ENCODE data around the gene FBXW2. TPM values are rescaled to one million over a fixed set of nuclear protein-coding genes. Genes with fewer than 3 reads are reported as not detected.

The FBXW2 gene
- total RNA-seq, 2 experiments from 2014 or later: 30.0 to 69.0 TPM

DNA sequence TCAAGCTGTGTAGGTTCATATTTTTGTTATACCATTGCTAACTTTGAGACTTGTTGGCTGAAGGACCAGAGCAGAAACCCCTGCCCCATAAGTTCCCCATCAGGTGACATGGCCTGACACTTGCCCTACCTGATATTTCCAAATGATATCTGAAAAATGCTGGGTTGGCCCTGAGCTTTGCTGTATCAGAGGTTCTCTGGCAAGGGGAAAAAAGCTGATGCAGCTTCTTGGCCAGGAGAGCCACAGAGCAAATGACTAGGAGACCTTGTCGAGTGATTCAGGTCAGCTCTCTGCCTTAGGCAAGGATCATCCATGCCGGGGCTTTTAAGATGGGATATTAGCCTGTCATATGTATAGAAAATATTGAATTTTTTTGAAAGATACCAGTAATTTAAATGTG lies 76.0 kb downstream of the FBXW2 start:
- no peaks in the 10 kb centered on the region for H3K9me3 ChIP-seq (ENCODE audit: low read length)
- CTCF ChIA-PET (ENCODE audit: unreplicated experiment): interaction anchor here (0.9 kb wide), 1 partner anchor 19 kb away, joined by 4 read pairs; no protein-coding TSS in a partner anchor
- intact Hi-C loops (cut with micrococcal nuclease; ENCODE audit: unreplicated experiment): loop anchor here (10.0 kb wide), 1 partner anchor 92 kb away; no protein-coding TSS in a partner anchor
- no peak overlapping the region for H3K4me2 ChIP-seq (ENCODE audit: low read length)
- 0 out of 2 replicates have a peak, but pooled peaks cover 3% of the 10 kb centered on the region for H4K20me1 ChIP-seq (ENCODE audit: insufficient read depth, low read length)
- peaks cover 11% of the 10 kb centered on the region; the same call in 1 of the 2 replicates for H3K79me2 ChIP-seq (ENCODE audit: insufficient read depth, low read depth, low read length)
- no peaks in the 10 kb centered on the region for H3K36me3 ChIP-seq (ENCODE audit: insufficient read depth, low read length)
- no peaks in the 10 kb centered on the region for H3K9me2 ChIP-seq (ENCODE audit: insufficient read depth, low read length)
- H3K4me1 ChIP-seq (ENCODE audit: insufficient read depth, low read length, poor library complexity, severe bottlenecking): peaks cover 20% of the 10 kb centered on the region
- no TSS peak for BruUV-seq (replicated peaks)
- H2AFZ ChIP-seq (ENCODE audit: low read length): no peak overlapping the region
- DNase-seq (ENCODE audit: low spot score): no peak
- TF ChIP-seq EZH2phosphoT487 (IDR thresholded peaks at IDR 0.05; ENCODE audit: borderline replicate concordance, low read depth, low read length): no peak
- TF ChIP-seq, protein P1, sequence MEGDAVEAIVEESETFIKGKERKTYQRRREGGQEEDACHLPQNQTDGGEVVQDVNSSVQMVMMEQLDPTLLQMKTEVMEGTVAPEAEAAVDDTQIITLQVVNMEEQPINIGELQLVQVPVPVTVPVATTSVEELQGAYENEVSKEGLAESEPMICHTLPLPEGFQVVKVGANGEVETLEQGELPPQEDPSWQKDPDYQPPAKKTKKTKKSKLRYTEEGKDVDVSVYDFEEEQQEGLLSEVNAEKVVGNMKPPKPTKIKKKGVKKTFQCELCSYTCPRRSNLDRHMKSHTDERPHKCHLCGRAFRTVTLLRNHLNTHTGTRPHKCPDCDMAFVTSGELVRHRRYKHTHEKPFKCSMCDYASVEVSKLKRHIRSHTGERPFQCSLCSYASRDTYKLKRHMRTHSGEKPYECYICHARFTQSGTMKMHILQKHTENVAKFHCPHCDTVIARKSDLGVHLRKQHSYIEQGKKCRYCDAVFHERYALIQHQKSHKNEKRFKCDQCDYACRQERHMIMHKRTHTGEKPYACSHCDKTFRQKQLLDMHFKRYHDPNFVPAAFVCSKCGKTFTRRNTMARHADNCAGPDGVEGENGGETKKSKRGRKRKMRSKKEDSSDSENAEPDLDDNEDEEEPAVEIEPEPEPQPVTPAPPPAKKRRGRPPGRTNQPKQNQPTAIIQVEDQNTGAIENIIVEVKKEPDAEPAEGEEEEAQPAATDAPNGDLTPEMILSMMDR (conservative IDR thresholded peaks at IDR 0.05; ENCODE audit: low read length): no peak
- H3K27ac ChIP-seq (ENCODE audit: low read depth, low read length, poor library complexity, severe bottlenecking): no peak overlapping the region
- POLR2A ChIA-PET: interaction anchor here (0.6 to 1.8 kb wide), 6 partner anchors 15 to 472 kb away, joined by 3 to 4 read pairs (median 3); no protein-coding TSS in a partner anchor
- no peak overlapping the region for H3K4me3 ChIP-seq (ENCODE audit: low read depth, low read length, poor library complexity, severe bottlenecking)

- CTCF ChIA-PET (ENCODE audit: unreplicated experiment): no interaction called here
- Histone ChIP-seq H3K9me2 (ENCODE audit: insufficient read depth, low read length) (no peaks in the 10 kb centered on the region), H2AFZ (ENCODE audit: low read length) (no peak overlapping the region), H3K4me1 (ENCODE audit: insufficient read depth, low read length, poor library complexity, severe bottlenecking) (peaks cover 27% of the 10 kb centered on the region), H3K27ac (ENCODE audit: low read depth, low read length, poor library complexity, severe bottlenecking) (no peak overlapping the region), H4K20me1 (ENCODE audit: insufficient read depth, low read length) (0 out of 2 replicates have a peak, but pooled peaks cover 3% of the 10 kb centered on the region), H3K36me3 (ENCODE audit: insufficient read depth, low read length) (no peaks in the 10 kb centered on the region), H3K4me2 (ENCODE audit: low read length) (no peak overlapping the region), H3K79me2 (ENCODE audit: insufficient read depth, low read depth, low read length) (peaks cover 14% of the 10 kb centered on the region; the same call in 1 of the 2 replicates), H3K4me3 (ENCODE audit: low read depth, low read length, poor library complexity, severe bottlenecking) (no peak overlapping the region), H3K9me3 (ENCODE audit: low read length) (no peaks in the 10 kb centered on the region)
- intact Hi-C loops (cut with micrococcal nuclease; ENCODE audit: unreplicated experiment): loop anchor here (10.0 kb wide), 1 partner anchor 92 kb away; no protein-coding TSS in a partner anchor
- POLR2A ChIA-PET: interaction anchor here (0.5 to 1.0 kb wide), 3 partner anchors 64 to 472 kb away, joined by 3 read pairs; no protein-coding TSS in a partner anchor
- no peak for DNase-seq (ENCODE audit: low spot score)
- TF ChIP-seq EZH2phosphoT487 (IDR thresholded peaks at IDR 0.05; ENCODE audit: borderline replicate concordance, low read depth, low read length): no peak
- TF ChIP-seq, protein P1 (conservative IDR thresholded peaks at IDR 0.05; ENCODE audit: low read length): no peak
- BruUV-seq (replicated peaks): no TSS peak
Measured at GRCh38 chr9:120716483-120716882, 76.7 kb downstream of the FBXW2 start.

GRCh38 chr9:120715389-120715924 lies 77.8 kb downstream of the FBXW2 start:
- Histone ChIP-seq H2AFZ (ENCODE audit: low read length) (peak overlapping the region; percentile 79; the same call in 1 of the 2 replicates), H3K4me1 (ENCODE audit: insufficient read depth, low read length, poor library complexity, severe bottlenecking) (peaks cover 37% of the 10 kb centered on the region), H3K36me3 (ENCODE audit: insufficient read depth, low read length) (no peaks in the 10 kb centered on the region), H3K27ac (ENCODE audit: low read depth, low read length, poor library complexity, severe bottlenecking) (no peak overlapping the region), H3K9me3 (ENCODE audit: low read length) (no peaks in the 10 kb centered on the region), H3K79me2 (ENCODE audit: insufficient read depth, low read depth, low read length) (peaks cover 24% of the 10 kb centered on the region; the same call in 1 of the 2 replicates), H3K4me2 (ENCODE audit: low read length) (peak overlapping the region; percentile 88), H3K4me3 (ENCODE audit: low read depth, low read length, poor library complexity, severe bottlenecking) (peak overlapping the region; percentile 86), H4K20me1 (ENCODE audit: insufficient read depth, low read length) (0 out of 2 replicates have a peak, but pooled peaks cover 3% of the 10 kb centered on the region), H3K9me2 (ENCODE audit: insufficient read depth, low read length) (no peaks in the 10 kb centered on the region)
- no peak for TF ChIP-seq EZH2phosphoT487 (IDR thresholded peaks at IDR 0.05; ENCODE audit: borderline replicate concordance, low read depth, low read length)
- TF ChIP-seq, protein P1 (conservative IDR thresholded peaks at IDR 0.05; ENCODE audit: low read length): no peak
- ChIA-PET POLR2A (interaction anchor here (0.6 to 1.3 kb wide), 4 partner anchors 13 to 185 kb away, joined by 3 to 4 read pairs (median 3); no protein-coding TSS in a partner anchor), CTCF (ENCODE audit: unreplicated experiment) (no interaction called here)
- intact Hi-C loops (cut with micrococcal nuclease; ENCODE audit: unreplicated experiment): loop anchor here (10.0 kb wide), 1 partner anchor 91 kb away; no protein-coding TSS in a partner anchor
- DNase-seq (ENCODE audit: low spot score): no peak
- no TSS peak for BruUV-seq (replicated peaks)
